GM23248 (cell line): Measurements from ENCODE around the gene PPP1R1A. TPM values are rescaled to one million over a fixed set of nuclear protein-coding genes. Genes with fewer than 3 reads are reported as not detected.

ENCODE experiments used
- DNase-seq: peaks from one replicate; pipeline ENCODE4 v3.0.0-alpha.2; 2015
- H2AFZ ChIP-seq: fragments of 200-600 bp; sonication (generic); 2 replicates; pipeline ENCODE4 v1.6.1; 2016; ENCODE audit warnings: antibody characterized with exemption
- H3F3A ChIP-seq: fragments of 200-600 bp; sonication (generic); 2 replicates; pipeline ENCODE4 v1.6.1; 2016; ENCODE audit warnings: mild to moderate bottlenecking, antibody characterized with exemption, mixed run types; ENCODE audit not compliant: insufficient read depth
- H3K27ac ChIP-seq: fragments of 200-600 bp; sonication (generic); 2 replicates; pipeline ENCODE4 v1.5.1; 2016; ENCODE audit warnings: mild to moderate bottlenecking
- H3K27me3 ChIP-seq: fragments of 200-600 bp; sonication (generic); replicated peaks from 2 replicates; pipeline ENCODE4 v1.6.1; 2016; ENCODE audit warnings: mild to moderate bottlenecking; ENCODE audit not compliant: insufficient read depth
- H3K36me3 ChIP-seq: fragments of 200-600 bp; sonication (generic); 2 replicates; pipeline ENCODE4 v1.6.1; 2016; ENCODE audit warnings: low read depth, mild to moderate bottlenecking
- H3K4me1 ChIP-seq: fragments of 200-600 bp; sonication (generic); 2 replicates; pipeline ENCODE4 v1.6.1; 2016; ENCODE audit warnings: mild to moderate bottlenecking; ENCODE audit not compliant: insufficient read depth
- H3K4me2 ChIP-seq: fragments of 200-600 bp; sonication (generic); one replicate; pipeline ENCODE4 v1.6.1; 2016; ENCODE audit warnings: mild to moderate bottlenecking; ENCODE audit not compliant: unreplicated experiment
- H3K4me3 ChIP-seq: fragments of 200-600 bp; sonication (generic); 2 replicates; pipeline ENCODE4 v1.5.1; 2016; ENCODE audit warnings: mild to moderate bottlenecking
- H3K79me2 ChIP-seq: fragments of 200-600 bp; sonication (generic); 2 replicates; pipeline ENCODE4 v1.6.1; 2016; ENCODE audit warnings: mild to moderate bottlenecking; ENCODE audit not compliant: insufficient read depth
- H3K9ac ChIP-seq: fragments of 200-600 bp; sonication (generic); 2 replicates; pipeline ENCODE4 v1.6.1; 2016; ENCODE audit warnings: mild to moderate bottlenecking
- H3K9me2 ChIP-seq: fragments of 200-600 bp; sonication (generic); 2 replicates; pipeline ENCODE4 v1.6.1; 2016; ENCODE audit warnings: mixed run types, mild to moderate bottlenecking, moderate library complexity; ENCODE audit not compliant: insufficient read depth
- H3K9me3 ChIP-seq: fragments of 200-600 bp; sonication (generic); one replicate; pipeline ENCODE4 v1.6.1; 2017; ENCODE audit warnings: low read depth
- H4K20me1 ChIP-seq: fragments of 200-600 bp; sonication (generic); 2 replicates; pipeline ENCODE4 v1.6.0; 2016; ENCODE audit not compliant: insufficient read depth
- EZH2 ChIP-seq: fragments of 200-600 bp; sonication (generic); IDR thresholded peaks from 2 replicates; pipeline ENCODE4 v1.6.1; 2018; ENCODE audit warnings: antibody characterized with exemption, mild to moderate bottlenecking; ENCODE audit not compliant: insufficient read depth, poor library complexity, severe bottlenecking
- EZH2phosphoT487 ChIP-seq: fragments of 200-600 bp; sonication (generic); IDR thresholded peaks from 2 replicates; pipeline ENCODE4 v1.6.1; 2018; ENCODE audit warnings: antibody characterized with exemption, moderate library complexity, mild to moderate bottlenecking, low read depth; ENCODE audit not compliant: insufficient read depth
- WGBS, 2 experiments: methylation state at CpG; one replicate each; pipeline ENCODE4 v1.1.6; 2015 to 2017; ENCODE audit warnings: low lambda C conversion rate in 2 of 2, low coverage in 1 of 2; ENCODE audit errors: missing lambda C conversion rate in 2 of 2; 5-methylcytosine and 5-hydroxymethylcytosine counted together
- in situ Hi-C: fragments of 300-500 bp; cut with MboI; formaldehyde crosslinking; loops from 2 replicates; pipeline ENCODE4 v1.15.0; 2020
- polyA plus RNA-seq: library from polyadenylated mRNA; unstranded; fragments of >200 nt; fragmentation: Nextera tagmentation; extraction: Ambion mirVana; gene quantifications from 2 replicates; pipeline ENCODE4 v1.2.1, GENCODE V29; 2016
- total RNA-seq: library from RNA; depleted of rRNA; stranded (reverse); fragments of >200 nt; shearing (Covaris generic); gene quantifications from 2 replicates; pipeline ENCODE4 v1.2.3, GENCODE V29; 2014

The PPP1R1A gene
- total and polyA plus RNA-seq, 2 experiments from 2014 or later: not detected

- Histone ChIP-seq H3F3A (no peaks in the 10 kb centered on the region), H3K9ac (no peak overlapping the region), H3K36me3 (no peaks in the 10 kb centered on the region), H3K9me2 (no peaks in the 10 kb centered on the region), H3K4me1 (no peaks in the 10 kb centered on the region), H2AFZ (no peak overlapping the region), H3K9me3 (no peaks in the 10 kb centered on the region), H3K27ac (no peak overlapping the region), H3K4me3 (no peak overlapping the region), H3K27me3 (peaks cover 19% of the 10 kb centered on the region), H3K79me2 (no peaks in the 10 kb centered on the region), H3K4me2 (no peak overlapping the region), H4K20me1 (no peaks in the 10 kb centered on the region)
- WGBS, 2 experiments: 42 to 60% methylated on average over 5 of the region's 5 CpGs
- no peak for TF ChIP-seq EZH2phosphoT487
- TF ChIP-seq EZH2: no peak
- DNase-seq: no peak
- in situ Hi-C loops: no loop called here
Observed at GRCh38 chr12:54566792-54567191, 21.7 kb downstream of the PPP1R1A start.

GRCh38 chr12:54565986-54566544 lies 22.4 kb downstream of the PPP1R1A start:
- H3K9ac ChIP-seq: no peak overlapping the region
- WGBS, 2 experiments: 27 to 30% methylated on average over 3 of the region's 3 CpGs

GRCh38 chr12:54565310-54565985 lies 23.0 kb downstream of the PPP1R1A start:
- Histone ChIP-seq H4K20me1 (no peaks in the 10 kb centered on the region), H3K4me1 (no peaks in the 10 kb centered on the region), H3K9me2 (no peaks in the 10 kb centered on the region), H3K36me3 (no peaks in the 10 kb centered on the region), H3K27me3 (peaks cover 15% of the 10 kb centered on the region; the same call in 1 of the 2 replicates), H3K9ac (no peak overlapping the region), H2AFZ (no peak overlapping the region), H3F3A (no peaks in the 10 kb centered on the region), H3K9me3 (no peaks in the 10 kb centered on the region), H3K4me3 (no peak overlapping the region), H3K4me2 (no peak overlapping the region), H3K27ac (no peak overlapping the region), H3K79me2 (no peaks in the 10 kb centered on the region)
- no peak for DNase-seq
- WGBS, 2 experiments: 53 to 60% methylated on average over 10 of the region's 10 CpGs
- TF ChIP-seq EZH2phosphoT487: no peak
- no peak for TF ChIP-seq EZH2
- in situ Hi-C loops: no loop called here

More at GRCh38 chr12:54565986-54566544, 22.4 kb downstream of the PPP1R1A start:
- Histone ChIP-seq H4K20me1 (no peaks in the 10 kb centered on the region), H3K27ac (no peak overlapping the region), H3K9me3 (no peaks in the 10 kb centered on the region), H3K4me1 (no peaks in the 10 kb centered on the region), H3K36me3 (no peaks in the 10 kb centered on the region), H3F3A (no peaks in the 10 kb centered on the region), H3K79me2 (no peaks in the 10 kb centered on the region), H2AFZ (no peak overlapping the region), H3K4me2 (no peak overlapping the region), H3K9me2 (no peaks in the 10 kb centered on the region), H3K27me3 (peaks cover 19% of the 10 kb centered on the region; the same call in 1 of the 2 replicates), H3K4me3 (no peak overlapping the region)
- no peak for DNase-seq
- in situ Hi-C loops: no loop called here
- no peak for TF ChIP-seq EZH2

GRCh38 chr12:54564768-54565167 lies 23.7 kb downstream of the PPP1R1A start:
- H2AFZ ChIP-seq: no peak overlapping the region
- no peaks in the 10 kb centered on the region for H3K9me2 ChIP-seq
- no peak for TF ChIP-seq EZH2phosphoT487
- no peak for TF ChIP-seq EZH2
- H3K36me3 ChIP-seq: no peaks in the 10 kb centered on the region
- no peaks in the 10 kb centered on the region for H4K20me1 ChIP-seq
- 39 to 43% methylated on average over 5 of the region's 5 CpGs for WGBS, 2 experiments
- peaks cover 14% of the 10 kb centered on the region; the same call in 1 of the 2 replicates for H3K27me3 ChIP-seq
- no peak overlapping the region for H3K4me3 ChIP-seq
- no peak overlapping the region for H3K9ac ChIP-seq
- no peaks in the 10 kb centered on the region for H3K79me2 ChIP-seq
- H3K9me3 ChIP-seq: no peaks in the 10 kb centered on the region
- in situ Hi-C loops: no loop called here
- no peak for DNase-seq
- no peaks in the 10 kb centered on the region for H3F3A ChIP-seq
- no peaks in the 10 kb centered on the region for H3K4me1 ChIP-seq
- no peak overlapping the region for H3K4me2 ChIP-seq
- H3K27ac ChIP-seq: no peak overlapping the region
